HEK293 (cell line): ENCODE data around the gene SNCG.

Experiments used
- CTCF ChIA-PET: fragments of 350-600 bp; formaldehyde crosslinking; extraction: SDS; loops from one replicate; lab custom pipeline; 2021; ENCODE audit warnings: antibody characterized with exemption; lab: Yijun Ruan, JAX
- POLR2A ChIA-PET: fragments of 300-600 bp; formaldehyde crosslinking; extraction: SDS; loops from one replicate; lab custom pipeline; 2020; ENCODE audit warnings: antibody characterized with exemption, inconsistent platforms; lab: Yijun Ruan, JAX
- H3K27ac ChIP-seq: fragments of 200-500 bp; sonication (Bioruptor generic); 2 replicates; pipeline ENCODE4 v1.5.1; 2014; ENCODE audit warnings: low read depth, low read length, control low read depth, inconsistent platforms; ENCODE audit errors: extremely low read depth
- H3K36me3 ChIP-seq, 2 experiments: fragments of 200-500 bp in 1 of 2; sonication (Bioruptor generic) in 1 of 2; 1 replicate in 1 of 2; 2 replicates in 1 of 2; pipeline ENCODE4 v1.5.1; 2014 to 2017; ENCODE audit warnings: inconsistent platforms in 2 of 2, low read length in 2 of 2; ENCODE audit not compliant: control insufficient read depth in 2 of 2, insufficient read depth in 1 of 2
- H3K4me1 ChIP-seq: fragments of 200-500 bp; sonication (Bioruptor generic); 2 replicates; pipeline ENCODE4 v1.5.1; 2014; ENCODE audit warnings: mild to moderate bottlenecking, low read length, inconsistent platforms; ENCODE audit not compliant: control insufficient read depth, insufficient read depth
- H3K4me3 ChIP-seq: 2 replicates; pipeline ENCODE4 v1.5.1; 2011; ENCODE audit warnings: low read depth, mild to moderate bottlenecking, control low read depth, low read length, moderate library complexity
- H3K9me3 ChIP-seq: fragments of 200-500 bp; sonication (Bioruptor generic); 2 replicates; pipeline ENCODE4 v1.5.1; 2014; ENCODE audit warnings: low read depth, low read length, inconsistent platforms; ENCODE audit not compliant: control insufficient read depth, insufficient read depth
- GLI2 ChIP-seq: fragments of 450-650 bp; formaldehyde crosslinking; IDR thresholded peaks from 2 replicates; pipeline ENCODE4; 2017; ENCODE audit warnings: missing biosample characterization, missing genetic modification characterization, low read depth, borderline replicate concordance
- HOXA7 ChIP-seq: sonication (generic); formaldehyde crosslinking; IDR thresholded peaks from 2 replicates; pipeline ENCODE4 v1.8.1; 2022; ENCODE audit warnings: missing genetic modification reagents, borderline replicate concordance
- KLF1 ChIP-seq: fragments of 450-650 bp; formaldehyde crosslinking; IDR thresholded peaks from 2 replicates; pipeline ENCODE4 v1.5.1; 2016; ENCODE audit warnings: missing biosample characterization, missing genetic modification characterization
- PRDM4 ChIP-seq: fragments of 450-650 bp; formaldehyde crosslinking; IDR thresholded peaks from 2 replicates; pipeline ENCODE4 v1.5.1; 2017; ENCODE audit warnings: missing biosample characterization, missing genetic modification characterization
- ZBTB48 ChIP-seq: fragments of 450-650 bp; formaldehyde crosslinking; IDR thresholded peaks from 2 replicates; pipeline ENCODE4 v1.5.1; 2016; ENCODE audit warnings: missing biosample characterization, missing genetic modification characterization
- ZBTB49 ChIP-seq: fragments of 450-650 bp; formaldehyde crosslinking; IDR thresholded peaks from 2 replicates; pipeline ENCODE4 v1.5.1; 2016; ENCODE audit warnings: missing biosample characterization, missing genetic modification characterization, low read depth
- ZNF146 ChIP-seq: fragments of 450-650 bp; formaldehyde crosslinking; IDR thresholded peaks from 2 replicates; pipeline ENCODE4 v1.5.1; 2016; ENCODE audit warnings: missing biosample characterization, missing genetic modification characterization
- ZNF211 ChIP-seq: fragments of 450-650 bp; formaldehyde crosslinking; IDR thresholded peaks from 2 replicates; pipeline ENCODE4 v1.5.1; 2016; ENCODE audit warnings: low read depth, missing biosample characterization, missing genetic modification characterization
- ZNF280D ChIP-seq: fragments of 450-650 bp; formaldehyde crosslinking; IDR thresholded peaks from 2 replicates; pipeline ENCODE4 v1.5.1; 2016; ENCODE audit warnings: missing biosample characterization, missing genetic modification characterization
- ZNF510 ChIP-seq: fragments of 450-650 bp; formaldehyde crosslinking; IDR thresholded peaks from 2 replicates; pipeline ENCODE4 v1.5.1; 2018; ENCODE audit warnings: mild to moderate bottlenecking, missing genetic modification characterization, missing biosample characterization; ENCODE audit not compliant: insufficient replicate concordance
- ZNF548 ChIP-seq: fragments of 450-650 bp; formaldehyde crosslinking; IDR thresholded peaks from 2 replicates; pipeline ENCODE4 v1.5.1; 2016; ENCODE audit warnings: missing biosample characterization, missing genetic modification characterization
- ZNF768 ChIP-seq: fragments of 450-650 bp; formaldehyde crosslinking; IDR thresholded peaks from 2 replicates; pipeline ENCODE4 v1.5.1; 2018; ENCODE audit warnings: missing biosample characterization, mild to moderate bottlenecking, missing genetic modification characterization
- ZNF830 ChIP-seq: fragments of 450-650 bp; IDR thresholded peaks from 2 replicates; pipeline ENCODE4 v1.5.0; 2018; ENCODE audit warnings: missing biosample characterization, missing genetic modification characterization, low read depth, mild to moderate bottlenecking, moderate library complexity
- ZSCAN5A ChIP-seq: fragments of 450-650 bp; formaldehyde crosslinking; IDR thresholded peaks from 2 replicates; pipeline ENCODE4 v1.5.1; 2016; ENCODE audit warnings: missing biosample characterization, missing genetic modification characterization

Gene SNCG

GRCh38 chr10:86953747-86954680 is 4.4 kb upstream of the SNCG start:
- POLR2A ChIA-PET = no interaction called here
- H3K27ac ChIP-seq = peak overlapping the region; percentile 40; the same call in 1 of the 2 replicates
- H3K4me3 ChIP-seq = no peak overlapping the region
- CTCF ChIA-PET = interaction anchor here (0.6 to 1.2 kb wide), 2 partner anchors 15 to 76 kb away, joined by 3 read pairs; no protein-coding TSS in a partner anchor
- no peaks in the 10 kb centered on the region for H3K9me3 ChIP-seq
- no peaks in the 10 kb centered on the region for H3K36me3 ChIP-seq
- TF ChIP-seq ZBTB48 = no peak
- TF ChIP-seq ZNF768 (tag by site-specific recombination) = no peak
- TF ChIP-seq ZBTB49 (tag by site-specific recombination) = no peak
- TF ChIP-seq KLF1 = no peak
- no peak for TF ChIP-seq ZSCAN5A
- TF ChIP-seq HOXA7 = no peak
- no peak for TF ChIP-seq GLI2 (tag by site-specific recombination)
- no peak for TF ChIP-seq PRDM4 (tag by site-specific recombination)
- TF ChIP-seq ZNF510 (tag by site-specific recombination) = no peak
- no peak for TF ChIP-seq ZNF211
- no peak for TF ChIP-seq ZNF830 (tag by site-specific recombination)
- no peak for TF ChIP-seq ZNF280D
- TF ChIP-seq ZNF548 (tag by site-specific recombination) = no peak
- TF ChIP-seq ZNF146 (tag by site-specific recombination) = no peak
- no peaks in the 10 kb centered on the region for H3K4me1 ChIP-seq
